Transverse colon (tissue), 4 donors: ENCODE measurements around the gene TXNRD1. TPM values are rescaled to one million over a fixed set of nuclear protein-coding genes. Genes with fewer than 3 reads are reported as not detected.

Experiments
- DNase-seq: peaks from one replicate; pipeline ENCODE4 v3.0.0-alpha.2; 2019
- H3K27ac ChIP-seq, 4 donors: fragments of 200-600 bp; sonication (generic); 2 replicates each; pipeline ENCODE4 v1.5.1; 2016 to 2018; ENCODE audit warnings: inconsistent platforms in 4 of 4
- H3K27me3 ChIP-seq: fragments of 200-600 bp; sonication (generic); 2 replicates; pipeline ENCODE4 v1.5.1; 2017; ENCODE audit warnings: inconsistent platforms
- H3K36me3 ChIP-seq, 4 donors: fragments of 200-600 bp; sonication (generic); 2 replicates each; pipeline ENCODE4 v1.5.1; 2017 to 2019; ENCODE audit warnings: inconsistent platforms in 4 of 4
- H3K4me1 ChIP-seq, 4 donors: fragments of 200-600 bp; sonication (generic); 2 replicates each; pipeline ENCODE4 v1.5.1; 2017 to 2020; ENCODE audit warnings: inconsistent platforms in 4 of 4
- H3K4me3 ChIP-seq, 4 donors: fragments of 200-600 bp; sonication (generic); 1 replicate in 1 of 4; 2 replicates in 3 of 4; pipeline versions ENCODE4 v1.5.1 to v1.6.1; 2017 to 2019; ENCODE audit warnings: inconsistent platforms in 4 of 4
- H3K9me3 ChIP-seq, 2 donors: fragments of 200-600 bp; sonication (generic); 2 replicates each; pipeline ENCODE4 v1.5.1; 2017 to 2019; ENCODE audit warnings: inconsistent platforms in 2 of 2
- CTCF ChIP-seq, 5 experiments: fragments of 200-600 bp in 3 of 5; fragments of 450-650 bp in 2 of 5; sonication (generic) in 3 of 5; IDR thresholded peaks; 1 replicate in 2 of 5; 2 replicates in 3 of 5; pipeline ENCODE4 v1.5.1; 2016 to 2017; ENCODE audit warnings: antibody characterized with exemption in 5 of 5, inconsistent platforms in 3 of 5, mild to moderate bottlenecking in 2 of 5, moderate library complexity in 1 of 5
- EP300 ChIP-seq: sonication (generic); formaldehyde crosslinking; IDR thresholded peaks from one replicate; pipeline ENCODE4 v1.6.1; 2017; ENCODE audit warnings: antibody characterized with exemption, low read depth
- POLR2A ChIP-seq: fragments of 450-650 bp; IDR thresholded peaks from one replicate; pipeline ENCODE4 v1.6.1; 2016; ENCODE audit warnings: antibody characterized with exemption, mild to moderate bottlenecking, moderate library complexity
- POLR2AphosphoS5 ChIP-seq, 3 donors: sonication (generic); formaldehyde crosslinking; IDR thresholded peaks; one replicate each; pipeline ENCODE4 v1.6.1; 2016; ENCODE audit warnings: antibody characterized with exemption in 3 of 3
- WGBS, 2 donors: methylation state at CpG; one replicate each; pipeline ENCODE4 v1.1.5; 2018; ENCODE audit warnings: low coverage in 1 of 2; 5-methylcytosine and 5-hydroxymethylcytosine counted together
- in situ Hi-C, 4 donors: fragments of 200-750 bp; cut with MboI; loops; one replicate each; pipeline versions ENCODE4 v1.15.0 to v1.15.1; 2017; ENCODE audit warnings: low sequenced_read_pairs in 3 of 4, low pct_ligation_motif_present in 1 of 4, low pct_unique_long_range_greater_than_20kb in 1 of 4
- intact Hi-C: fragments of 100-400 bp; cut with DNase I; formaldehyde crosslinking; loops from one replicate; pipeline ENCODE4 v1.15.1; 2023; ENCODE audit warnings: low total_unique reads
- total RNA-seq, 4 donors: library from RNA; depleted of rRNA; stranded (reverse); fragments of >200 nt; gene quantifications; one replicate each; pipeline ENCODE4 v1.1.0, GENCODE V29; 2016

TXNRD1 gene
- total RNA-seq, 4 donors from 2014 or later = 72.9 to 127 (median 122) TPM

DNA sequence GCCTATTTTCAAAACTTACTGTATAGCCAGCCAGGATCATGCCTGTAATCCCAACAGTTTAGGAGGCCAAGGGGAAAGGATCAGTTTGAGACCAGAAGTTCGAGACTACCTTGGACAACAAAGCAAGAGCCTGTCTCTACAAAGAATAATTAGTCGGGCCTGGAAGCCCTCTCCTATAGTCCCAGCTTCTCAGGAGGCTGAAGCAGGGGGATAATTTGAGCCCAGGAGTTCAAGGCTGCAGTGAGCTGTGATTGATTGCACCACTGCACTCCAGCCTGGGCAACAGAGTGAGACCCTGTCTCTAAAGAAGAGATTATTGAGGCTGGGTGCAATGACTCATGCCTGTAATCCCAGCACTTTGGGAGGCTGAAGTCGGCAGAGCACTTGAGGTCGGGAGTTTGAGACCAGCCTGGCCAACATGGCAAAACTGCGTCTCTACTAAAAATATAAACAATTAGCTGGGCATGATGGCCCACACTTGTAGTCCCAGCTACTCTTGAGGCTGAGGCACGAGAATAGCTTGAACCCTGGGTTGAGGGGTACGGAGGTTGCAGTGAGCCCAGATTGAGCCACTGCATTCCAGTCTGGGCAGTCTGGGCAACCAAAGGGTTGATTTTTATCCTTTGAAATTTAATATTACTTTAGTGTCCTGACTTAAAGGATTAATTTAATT, 102.1 kb downstream of the TXNRD1 start:
- Histone ChIP-seq H3K36me3 (peaks cover 0 to 82% (median 39%) of the 10 kb centered on the region in 4 donors), H3K4me3 (no peak overlapping the region), H3K27ac (no peak overlapping the region), H3K4me1 (no peaks in the 10 kb centered on the region), H3K9me3 (no peaks in the 10 kb centered on the region), H3K27me3 (no peaks in the 10 kb centered on the region)
- in situ Hi-C loops = no loop called here
- 91% methylated on average over 7 of the region's 7 CpGs; no CpG with 5 or more reads in 1 of the 2 donors for WGBS, 2 donors
- intact Hi-C loops = no loop called here
- no peak for DNase-seq
- TF ChIP-seq EP300 (no peak), POLR2AphosphoS5 (IDR thresholded peaks at IDR 0.05) (no peak), POLR2A (no peak), CTCF (IDR thresholded peaks at IDR 0.05) (no peak)

- Histone ChIP-seq H3K27ac (no peak overlapping the region), H3K4me1 (no peaks in the 10 kb centered on the region), H3K9me3 (no peaks in the 10 kb centered on the region), H3K4me3 (no peak overlapping the region), H3K27me3 (no peaks in the 10 kb centered on the region), H3K36me3 (peaks cover 0 to 69% (median 35%) of the 10 kb centered on the region in 4 donors)
- in situ Hi-C loops (no loop called here), intact Hi-C loops (no loop called here)
- WGBS, 2 donors = 93 to 100% methylated on average over 1 of the region's 1 CpG
- no peak for TF ChIP-seq EP300
- TF ChIP-seq POLR2AphosphoS5 (IDR thresholded peaks at IDR 0.05) = no peak
- no peak for TF ChIP-seq CTCF (IDR thresholded peaks at IDR 0.05)
- no peak for TF ChIP-seq POLR2A
- no peak for DNase-seq
Measured at GRCh38 chr12:104319028-104319427, 103.4 kb downstream of the TXNRD1 start.

GRCh38 chr12:104319918-104320626, 104.5 kb downstream of the TXNRD1 start:
- no peak for DNase-seq
- intact Hi-C loops = no loop called here
- WGBS, 2 donors = 80 to 97% methylated on average over 1 of the region's 1 CpG
- no peak overlapping the region for H3K4me3 ChIP-seq
- no peaks in the 10 kb centered on the region for H3K9me3 ChIP-seq
- no peaks in the 10 kb centered on the region for H3K4me1 ChIP-seq
- no peak overlapping the region for H3K27ac ChIP-seq
- H3K36me3 ChIP-seq = peaks cover 0 to 70% (median 36%) of the 10 kb centered on the region in 4 donors
- in situ Hi-C loops = no loop called here
- TF ChIP-seq POLR2A (no peak), EP300 (no peak), CTCF (IDR thresholded peaks at IDR 0.05) (no peak), POLR2AphosphoS5 (IDR thresholded peaks at IDR 0.05) (no peak)
- H3K27me3 ChIP-seq = no peaks in the 10 kb centered on the region

DNA sequence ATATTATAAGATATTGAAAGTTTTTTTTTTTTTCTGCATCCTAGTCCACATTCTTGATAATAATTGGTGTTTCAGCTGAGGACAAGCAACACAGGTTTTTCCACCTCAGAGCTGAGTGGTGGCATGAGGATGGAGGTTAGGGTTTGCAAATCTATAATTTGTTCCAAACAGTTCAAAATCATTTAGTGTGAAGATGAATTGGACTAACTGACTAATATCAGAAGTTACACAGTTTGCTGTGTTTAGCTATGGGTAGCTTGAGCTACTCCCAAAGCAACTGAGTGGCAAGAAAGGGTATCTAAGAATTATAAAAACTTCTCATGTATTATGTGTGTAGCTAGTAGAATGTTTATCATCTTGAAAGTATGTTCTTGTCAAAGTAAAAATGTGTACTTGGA, 105.0 kb downstream of the TXNRD1 start:
- in situ Hi-C loops = no loop called here
- peaks cover 0 to 68% (median 37%) of the 10 kb centered on the region in 4 donors for H3K36me3 ChIP-seq
- H3K27ac ChIP-seq = no peak overlapping the region
- H3K4me3 ChIP-seq = no peak overlapping the region
- no peak for DNase-seq
- TF ChIP-seq CTCF (IDR thresholded peaks at IDR 0.05) = no peak
- H3K4me1 ChIP-seq = no peaks in the 10 kb centered on the region
- H3K27me3 ChIP-seq = no peaks in the 10 kb centered on the region
- intact Hi-C loops = no loop called here
- H3K9me3 ChIP-seq = no peaks in the 10 kb centered on the region
